Aortic smooth muscle cell (primary cell): ENCODE results near the gene SEH1L. TPM values are rescaled to one million over a fixed set of nuclear protein-coding genes. Genes with fewer than 3 reads are reported as not detected.

ENCODE experiments used
- total RNA-seq: library from RNA; depleted of rRNA; stranded (reverse); fragments of >200 nt; gene quantifications from 2 replicates; pipeline ENCODE4 v1.2.3, GENCODE V29; 2014

SEH1L gene, protein sequence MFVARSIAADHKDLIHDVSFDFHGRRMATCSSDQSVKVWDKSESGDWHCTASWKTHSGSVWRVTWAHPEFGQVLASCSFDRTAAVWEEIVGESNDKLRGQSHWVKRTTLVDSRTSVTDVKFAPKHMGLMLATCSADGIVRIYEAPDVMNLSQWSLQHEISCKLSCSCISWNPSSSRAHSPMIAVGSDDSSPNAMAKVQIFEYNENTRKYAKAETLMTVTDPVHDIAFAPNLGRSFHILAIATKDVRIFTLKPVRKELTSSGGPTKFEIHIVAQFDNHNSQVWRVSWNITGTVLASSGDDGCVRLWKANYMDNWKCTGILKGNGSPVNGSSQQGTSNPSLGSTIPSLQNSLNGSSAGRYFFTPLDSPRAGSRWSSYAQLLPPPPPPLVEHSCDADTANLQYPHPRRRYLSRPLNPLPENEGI
- total RNA-seq: 44.5 and 53.9 TPM in 2 replicates

DNA sequence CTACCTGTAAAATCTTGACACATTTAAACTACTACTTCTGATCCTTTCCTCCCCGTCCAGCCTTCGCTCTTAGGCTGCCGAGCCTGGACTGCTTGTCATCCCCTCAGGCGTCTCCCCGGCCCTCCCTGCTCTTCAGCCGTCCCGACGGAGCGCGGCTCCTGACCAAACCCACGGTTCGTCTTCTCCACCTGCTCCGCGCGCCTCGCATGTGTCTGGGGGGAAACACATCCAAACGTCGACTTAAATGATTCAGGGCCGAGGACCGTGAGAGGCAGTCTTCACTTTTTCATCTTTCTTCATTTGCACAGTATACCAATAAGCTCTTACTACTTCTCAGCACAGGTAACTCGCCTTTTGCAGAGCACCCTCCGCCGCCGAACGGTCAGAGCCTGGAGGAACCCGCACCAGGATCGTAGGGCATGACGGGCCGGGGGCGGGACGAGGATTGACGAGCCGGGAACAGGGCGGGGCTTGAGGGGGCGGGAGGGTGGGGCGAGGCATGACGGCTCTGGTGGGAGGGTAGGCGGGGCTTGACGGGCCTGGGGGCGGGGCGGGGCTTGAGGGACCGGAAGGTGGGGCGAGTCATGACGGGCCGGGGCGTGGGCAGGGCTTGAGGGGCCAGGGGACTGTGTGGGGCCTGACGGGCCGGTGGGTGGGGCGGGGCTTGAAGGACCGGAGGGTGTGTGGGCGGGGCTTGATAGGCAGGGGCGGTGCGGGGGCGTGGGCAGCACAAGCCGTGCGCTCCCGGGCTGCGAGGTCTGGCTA, at the start of gene SEH1L:
Gene SEH1L, plus strand, starts transcription at position 727 of the 765 bp plus-strand sequence. CDS start 111 bp downstream, outside the sequence.

DNA sequence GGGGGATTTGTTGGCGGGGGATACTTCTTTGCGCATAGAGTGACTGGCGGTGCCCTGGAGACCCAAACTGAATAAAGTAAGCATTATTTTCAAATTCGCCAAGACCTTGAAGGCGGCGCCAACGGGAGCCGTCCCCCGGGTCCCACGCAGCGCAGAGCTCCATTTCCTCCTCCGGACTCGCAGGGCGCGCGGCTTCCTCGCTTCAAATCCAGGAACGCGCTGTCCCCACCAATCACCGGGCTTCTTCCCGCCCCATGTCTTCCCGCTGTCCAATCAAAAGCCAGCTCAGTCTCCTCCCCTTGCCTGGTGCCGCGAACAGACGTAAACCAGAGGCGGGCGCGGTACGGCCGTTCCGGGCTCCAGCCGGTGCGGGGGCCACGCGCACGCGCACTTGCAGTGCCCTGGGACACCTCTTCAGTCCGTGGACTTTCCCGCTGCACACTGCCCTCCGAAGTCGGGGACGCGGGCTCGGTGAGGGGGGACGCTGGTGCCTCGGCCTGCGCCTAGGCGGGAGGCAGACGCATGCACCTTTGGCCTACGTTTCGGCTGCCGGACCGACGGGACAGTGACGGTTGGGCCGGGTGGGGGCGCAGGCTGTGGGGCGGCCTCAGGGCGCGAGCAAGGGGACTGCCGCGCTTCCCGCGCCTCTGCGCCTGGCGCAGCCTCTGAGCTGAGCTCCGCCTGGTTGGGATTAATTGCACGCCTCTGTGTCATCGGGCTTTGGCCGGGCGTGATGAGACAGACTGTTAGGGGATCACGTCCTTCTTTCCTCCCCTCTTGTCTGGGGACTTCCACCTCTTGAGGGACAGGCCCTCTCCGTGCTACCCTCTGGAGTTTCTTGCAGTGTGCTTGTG, 43.4 kb downstream of the SEH1L start, which contains the start of gene CEP192:
Gene CEP192, plus strand, starts transcription at position 396 of the 854 bp plus-strand sequence. CDS start 8,063 bp downstream, outside the sequence.

Other genes with a start within 250 kb of the SEH1L start
- 8.1 and 10.2 TPM in 2 replicates for gene CEP76, start 245.3 kb upstream of the SEH1L start, total RNA-seq
- gene PSMG2, start 245.0 kb upstream of the SEH1L start, total RNA-seq: 59.7 and 74.8 TPM in 2 replicates
- gene PTPN2, start 63.8 kb upstream of the SEH1L start, total RNA-seq: 28.7 and 33.4 TPM in 2 replicates
- 28.5 and 31.0 TPM in 2 replicates for gene CEP192, start 43.4 kb downstream of the SEH1L start, total RNA-seq